GM10248 (cell line): ENCODE measurements around the gene NTM.

Experiments
- CTCF ChIA-PET: fragments of 300-600 bp; sonication (Branson Sonifier 250); formaldehyde crosslinking; extraction: SDS; loops from one replicate; lab custom pipeline; 2021; ENCODE audit warnings: antibody characterized with exemption; lab: Yijun Ruan, JAX
- POLR2A ChIA-PET: fragments of 350-650 bp; sonication (Branson Sonifier 250); formaldehyde crosslinking; extraction: SDS; loops from one replicate; lab custom pipeline; 2020; ENCODE audit warnings: antibody characterized with exemption; lab: Yijun Ruan, JAX
- DNase-seq: peaks from one replicate; pipeline ENCODE4 v3.0.0; 2012; ENCODE audit errors: extremely low spot score
- TF ChIP-seq, protein P1 (sequence below): IDR thresholded peaks from 2 replicates; pipeline ENCODE4 v1.5.1; 2012; ENCODE audit warnings: mild to moderate bottlenecking, low read depth; ENCODE audit errors: extremely low read depth, missing control alignments, control extremely low read depth

The NTM gene

DNA sequence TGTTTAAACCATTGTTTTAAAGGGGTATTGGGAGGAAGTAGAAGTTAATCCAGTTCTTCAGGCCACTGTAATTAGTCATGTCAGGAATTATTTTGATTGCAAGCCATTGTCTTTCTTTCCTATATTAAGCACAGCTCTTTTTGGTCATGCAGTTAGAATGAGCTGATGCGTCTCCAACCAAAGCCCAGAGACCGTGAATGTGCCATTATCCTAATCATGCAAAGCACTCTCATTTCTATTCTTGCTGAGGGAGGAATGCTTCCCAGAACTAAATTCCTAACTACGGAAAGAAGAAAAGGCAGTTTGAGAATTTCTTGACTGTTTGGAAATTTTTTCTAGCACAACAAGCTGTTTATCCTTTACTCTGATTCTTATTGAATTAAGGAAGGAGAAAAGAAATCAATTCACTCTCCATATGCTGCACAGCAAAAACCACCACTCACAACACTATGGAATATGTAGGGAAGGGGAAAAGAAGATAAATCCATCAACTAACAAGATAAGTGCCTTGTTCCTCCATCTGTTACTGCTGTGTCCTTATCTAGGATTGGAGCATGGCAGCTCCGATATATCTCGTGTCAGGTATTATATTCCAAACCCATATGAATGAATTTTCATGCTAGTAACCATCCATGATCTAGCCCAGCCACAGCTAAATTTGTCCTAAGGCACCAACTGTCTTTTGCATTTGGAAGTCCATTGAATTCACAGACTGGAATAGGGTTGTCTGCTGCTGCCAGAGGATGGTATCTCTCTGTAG is 70.8 kb downstream of the NTM start:
- TF ChIP-seq, protein P1, sequence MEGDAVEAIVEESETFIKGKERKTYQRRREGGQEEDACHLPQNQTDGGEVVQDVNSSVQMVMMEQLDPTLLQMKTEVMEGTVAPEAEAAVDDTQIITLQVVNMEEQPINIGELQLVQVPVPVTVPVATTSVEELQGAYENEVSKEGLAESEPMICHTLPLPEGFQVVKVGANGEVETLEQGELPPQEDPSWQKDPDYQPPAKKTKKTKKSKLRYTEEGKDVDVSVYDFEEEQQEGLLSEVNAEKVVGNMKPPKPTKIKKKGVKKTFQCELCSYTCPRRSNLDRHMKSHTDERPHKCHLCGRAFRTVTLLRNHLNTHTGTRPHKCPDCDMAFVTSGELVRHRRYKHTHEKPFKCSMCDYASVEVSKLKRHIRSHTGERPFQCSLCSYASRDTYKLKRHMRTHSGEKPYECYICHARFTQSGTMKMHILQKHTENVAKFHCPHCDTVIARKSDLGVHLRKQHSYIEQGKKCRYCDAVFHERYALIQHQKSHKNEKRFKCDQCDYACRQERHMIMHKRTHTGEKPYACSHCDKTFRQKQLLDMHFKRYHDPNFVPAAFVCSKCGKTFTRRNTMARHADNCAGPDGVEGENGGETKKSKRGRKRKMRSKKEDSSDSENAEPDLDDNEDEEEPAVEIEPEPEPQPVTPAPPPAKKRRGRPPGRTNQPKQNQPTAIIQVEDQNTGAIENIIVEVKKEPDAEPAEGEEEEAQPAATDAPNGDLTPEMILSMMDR: no peak
- ChIA-PET POLR2A (no interaction called here), CTCF (no interaction called here)
- no peak for DNase-seq

DNA sequence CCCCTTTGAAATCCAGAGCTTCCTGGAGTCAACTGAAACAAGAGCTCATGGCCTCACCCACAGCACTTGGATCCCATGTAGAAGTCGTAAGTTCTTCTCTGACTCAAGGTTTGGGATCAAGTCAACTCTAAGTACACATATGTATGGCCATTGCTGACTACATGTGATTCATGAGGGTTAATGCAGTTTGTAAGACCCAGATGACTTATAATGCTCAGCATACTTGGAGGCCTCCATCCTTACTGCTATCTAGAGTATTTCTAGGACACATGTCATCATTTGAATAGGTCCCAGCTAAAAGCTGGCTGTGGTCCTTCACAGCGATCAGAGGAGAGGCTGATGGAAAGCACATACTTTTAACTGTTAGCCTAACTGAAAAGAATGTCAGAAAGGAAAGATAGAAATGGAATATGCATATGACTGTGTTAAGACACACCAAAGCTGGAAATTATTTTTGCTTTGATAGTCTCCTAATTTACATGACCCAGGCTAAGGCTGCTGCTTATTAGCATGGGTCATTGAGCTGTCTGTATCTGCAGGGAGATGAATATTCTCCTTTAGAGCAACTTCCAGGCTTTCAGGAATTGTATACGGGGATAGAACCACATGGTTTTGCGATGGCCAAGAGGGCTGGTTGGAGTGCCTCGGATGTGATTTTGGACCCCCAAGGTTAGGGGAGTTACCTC is 76.3 kb downstream of the NTM start:
- ChIA-PET POLR2A (no interaction called here), CTCF (interaction anchor here (1.0 to 1.1 kb wide), 2 partner anchors 11 to 421 kb away, joined by 3 to 4 read pairs; no protein-coding TSS in a partner anchor)
- TF ChIP-seq, protein P1: no peak

DNA sequence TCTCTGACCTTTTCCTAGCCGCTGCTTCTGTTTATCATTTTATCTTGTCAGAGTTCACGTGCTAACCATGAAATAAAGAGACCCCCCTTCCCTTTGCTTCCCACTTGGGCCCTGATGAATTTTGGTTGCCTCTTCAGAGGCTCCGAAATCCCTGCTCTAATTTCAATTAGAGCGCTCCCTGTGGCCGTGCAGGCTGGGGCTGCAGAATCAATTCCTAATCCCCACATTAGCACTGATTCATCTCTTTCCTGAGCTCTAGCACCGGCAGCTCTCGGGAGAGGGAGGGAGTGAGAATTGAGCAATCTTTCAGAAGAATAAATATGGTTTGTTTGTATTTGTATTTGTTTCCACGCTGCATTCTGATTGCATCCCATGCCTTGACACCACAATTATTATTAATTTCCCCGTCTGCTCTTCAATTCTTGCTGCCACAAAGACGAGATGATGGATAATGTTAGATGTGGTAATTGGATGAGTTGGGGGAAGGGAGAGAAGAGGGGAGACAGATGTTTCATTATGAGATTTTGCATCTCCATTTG is 76.9 kb downstream of the NTM start:
- POLR2A ChIA-PET: no interaction called here
- CTCF ChIA-PET: interaction anchor here (1.0 to 1.1 kb wide), 2 partner anchors 11 to 422 kb away, joined by 3 to 4 read pairs; no protein-coding TSS in a partner anchor
- DNase-seq: no peak
- TF ChIP-seq, protein P1: no peak

More for the DNA sequence above, 76.3 kb downstream of the NTM start:
- DNase-seq: no peak

DNA sequence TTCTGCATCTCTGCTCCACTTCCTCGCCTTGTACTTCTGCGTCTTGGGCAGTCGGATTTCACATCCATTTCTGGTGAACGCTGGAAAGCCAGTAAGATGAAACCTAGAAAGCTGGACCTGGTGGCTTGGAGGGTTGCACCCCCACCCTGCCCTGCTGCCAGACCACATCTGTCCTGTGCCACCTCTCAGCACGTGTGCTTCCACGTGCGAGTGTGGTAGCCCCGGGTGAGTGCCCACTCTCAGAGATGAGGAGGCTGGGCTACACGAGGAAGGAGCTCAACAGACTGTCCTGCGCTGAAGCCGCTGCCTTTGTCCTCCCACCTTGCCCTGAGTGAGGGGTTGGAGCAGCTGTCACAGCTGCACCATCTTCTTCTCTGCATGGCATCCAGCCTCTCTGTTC is 77.5 kb downstream of the NTM start:
- TF ChIP-seq, protein P1: no peak
- ChIA-PET POLR2A (no interaction called here), CTCF (interaction anchor here (1.0 kb wide), 1 partner anchor 12 kb away, joined by 3 read pairs; no protein-coding TSS in a partner anchor)
- DNase-seq: no peak

DNA sequence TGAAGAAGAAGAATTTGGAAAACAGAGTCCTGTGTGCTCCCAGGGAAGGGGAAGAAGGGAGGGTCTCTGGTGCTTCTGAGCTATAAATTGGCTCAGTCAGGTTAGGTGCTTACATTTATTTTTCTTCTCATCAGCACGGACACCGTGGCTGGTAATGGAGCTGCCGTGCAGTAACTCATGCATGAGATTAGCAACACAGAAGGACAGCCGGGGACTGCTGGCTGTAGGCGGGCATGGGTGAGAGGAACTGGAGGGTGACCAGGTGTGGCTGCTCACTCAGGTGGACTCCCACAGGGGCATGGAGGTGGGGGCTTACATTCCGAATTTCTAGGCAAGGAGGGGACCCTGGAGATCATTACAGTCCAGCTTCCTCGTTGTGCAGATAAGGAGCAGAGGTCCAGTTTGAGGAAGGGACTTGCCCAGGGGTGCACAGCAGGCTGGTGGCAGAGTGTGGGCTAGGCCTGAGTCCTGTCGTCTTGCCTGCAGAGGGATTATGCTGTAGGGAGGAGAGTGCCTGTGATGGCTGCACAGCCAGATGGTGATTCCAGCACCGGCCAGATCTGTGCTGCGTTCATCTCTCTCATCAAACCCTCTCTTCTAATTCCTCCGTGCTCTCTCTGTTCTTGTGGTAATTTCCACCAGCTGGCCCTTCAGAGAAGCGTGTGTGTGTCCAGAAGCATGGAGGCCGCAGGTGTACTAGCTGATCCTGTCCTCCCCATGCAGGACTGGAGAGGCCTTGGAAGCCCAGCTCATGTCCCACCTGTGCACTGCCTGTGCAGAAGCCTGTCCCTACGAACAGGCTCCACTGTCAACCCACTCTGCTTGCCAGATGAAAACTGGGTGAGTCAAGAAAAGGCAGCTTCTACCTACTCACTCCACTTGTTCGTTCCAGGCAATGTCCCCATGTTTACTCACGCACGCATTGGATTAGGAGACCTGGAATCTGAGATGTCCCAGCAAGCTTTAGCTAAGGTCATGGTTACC is 78.9 kb downstream of the NTM start:
- ChIA-PET POLR2A (no interaction called here), CTCF (no interaction called here)
- TF ChIP-seq, protein P1: no peak
- no peak for DNase-seq
